Esophagus squamous epithelium (tissue), 4 donors: ENCODE results near the gene PPAN.

Experiments
- POLR2A ChIP-seq, 4 donors: fragments of 450-650 bp; IDR thresholded peaks; one replicate each; pipeline ENCODE4 v1.6.1; 2017; ENCODE audit warnings: antibody characterized with exemption in 4 of 4, mild to moderate bottlenecking in 4 of 4, moderate library complexity in 3 of 4
- TF ChIP-seq, protein P1 (sequence below), 6 experiments: fragments of 450-650 bp in 4 of 6; fragments of 200-600 bp in 2 of 6; sonication (generic) in 2 of 6; IDR thresholded peaks; one replicate each; pipeline ENCODE4 v1.5.1; 2016 to 2019; ENCODE audit warnings: antibody characterized with exemption in 6 of 6, mild to moderate bottlenecking in 4 of 6, moderate library complexity in 4 of 6

GRCh38 chr19:10074153-10074552 lies 32.0 kb upstream of the PPAN start:
- TF ChIP-seq, protein P1, sequence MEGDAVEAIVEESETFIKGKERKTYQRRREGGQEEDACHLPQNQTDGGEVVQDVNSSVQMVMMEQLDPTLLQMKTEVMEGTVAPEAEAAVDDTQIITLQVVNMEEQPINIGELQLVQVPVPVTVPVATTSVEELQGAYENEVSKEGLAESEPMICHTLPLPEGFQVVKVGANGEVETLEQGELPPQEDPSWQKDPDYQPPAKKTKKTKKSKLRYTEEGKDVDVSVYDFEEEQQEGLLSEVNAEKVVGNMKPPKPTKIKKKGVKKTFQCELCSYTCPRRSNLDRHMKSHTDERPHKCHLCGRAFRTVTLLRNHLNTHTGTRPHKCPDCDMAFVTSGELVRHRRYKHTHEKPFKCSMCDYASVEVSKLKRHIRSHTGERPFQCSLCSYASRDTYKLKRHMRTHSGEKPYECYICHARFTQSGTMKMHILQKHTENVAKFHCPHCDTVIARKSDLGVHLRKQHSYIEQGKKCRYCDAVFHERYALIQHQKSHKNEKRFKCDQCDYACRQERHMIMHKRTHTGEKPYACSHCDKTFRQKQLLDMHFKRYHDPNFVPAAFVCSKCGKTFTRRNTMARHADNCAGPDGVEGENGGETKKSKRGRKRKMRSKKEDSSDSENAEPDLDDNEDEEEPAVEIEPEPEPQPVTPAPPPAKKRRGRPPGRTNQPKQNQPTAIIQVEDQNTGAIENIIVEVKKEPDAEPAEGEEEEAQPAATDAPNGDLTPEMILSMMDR (IDR thresholded peaks at IDR 0.05): peak in 5 of 6 experiments; percentile 6 to 60 (median 34)
- no peak for TF ChIP-seq POLR2A (IDR thresholded peaks at IDR 0.05)
